Stimulated activated CD8-positive, alpha-beta memory T cell treated with anti-CD3 and anti-CD28 coated beads, Interleukin-15, amount 100 ng/mL, for 48 hours (primary cell): ENCODE results near the gene SLIT3.

Source experiments
- DNase-seq, 2 donors: peaks; one replicate each; pipeline ENCODE4 v3.0.0-alpha.2; 2020; ENCODE audit warnings: low read depth in 2 of 2

SLIT3 gene

GRCh38 chr5:169300468-169301385, at the start of gene SLIT3:
Gene SLIT3 (minus strand): TSS chr5:169301139. CDS start chr5:169300709, 430 bp downstream.
- DNase-seq = no peak

DNA sequence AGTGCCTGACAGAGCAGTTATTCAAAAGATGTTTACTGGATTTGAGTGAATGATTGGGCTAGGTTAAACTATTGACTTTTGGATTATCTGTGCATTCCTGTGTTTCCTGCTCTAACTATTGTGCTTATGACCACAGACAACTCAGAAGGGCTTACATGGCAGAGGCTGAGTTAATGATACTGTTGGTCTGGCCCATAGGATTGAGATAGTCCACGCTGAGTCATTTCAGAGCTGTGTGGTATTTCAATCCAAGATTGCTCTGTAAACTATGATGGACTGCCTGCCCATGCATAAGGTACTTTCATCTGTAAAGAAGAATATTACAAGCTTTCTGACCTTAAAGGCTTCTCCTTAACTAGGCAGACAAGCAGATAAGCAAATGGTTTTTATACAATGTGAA, 49.1 kb upstream of the SLIT3 start:
- no peak for DNase-seq

DNA sequence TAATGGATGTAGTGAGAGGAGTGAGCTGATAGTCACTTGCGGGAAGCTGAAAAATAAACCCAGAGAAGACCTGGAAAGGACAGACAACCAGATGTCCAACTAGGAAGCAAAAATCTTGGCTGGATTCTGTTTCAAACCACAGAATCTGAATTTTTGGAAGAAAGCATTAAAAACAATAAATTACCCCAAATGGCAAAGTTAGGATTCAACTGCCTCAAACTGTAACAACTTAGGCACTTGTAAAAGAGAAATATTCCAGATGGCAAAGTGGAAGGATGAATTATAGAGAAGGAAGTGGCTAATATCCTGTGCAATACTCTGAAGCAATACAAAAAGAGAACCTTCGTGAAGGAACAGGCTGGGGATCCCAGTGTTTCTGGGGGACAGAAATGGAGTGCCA, 46.8 kb upstream of the SLIT3 start:
- no peak for DNase-seq

GRCh38 chr5:169344629-169345028, 43.7 kb upstream of the SLIT3 start:
- no peak for DNase-seq

GRCh38 chr5:169343766-169344165, 42.8 kb upstream of the SLIT3 start:
- DNase-seq = no peak

DNA sequence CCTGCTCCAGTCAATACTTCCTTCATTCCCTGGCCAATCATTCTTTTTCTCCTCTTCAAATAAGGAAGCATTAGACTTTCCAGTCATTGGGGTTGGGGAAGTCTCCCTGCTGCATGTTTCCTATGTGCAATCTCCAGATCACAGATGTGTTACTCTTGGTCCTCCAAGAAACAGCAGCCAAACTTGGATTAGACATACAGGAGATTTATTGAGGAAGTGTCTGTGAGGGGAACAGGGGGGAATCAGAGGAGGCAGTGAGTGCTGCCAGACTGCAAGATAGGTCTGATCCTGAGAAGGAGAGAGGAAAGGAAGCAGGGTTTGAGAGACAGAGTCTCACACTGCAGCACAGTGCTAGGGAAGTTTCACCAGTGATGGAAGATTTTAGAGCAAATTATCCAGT, 40.6 kb upstream of the SLIT3 start:
- DNase-seq = no peak

GRCh38 chr5:169339869-169340268, 38.9 kb upstream of the SLIT3 start:
- no peak for DNase-seq

DNA sequence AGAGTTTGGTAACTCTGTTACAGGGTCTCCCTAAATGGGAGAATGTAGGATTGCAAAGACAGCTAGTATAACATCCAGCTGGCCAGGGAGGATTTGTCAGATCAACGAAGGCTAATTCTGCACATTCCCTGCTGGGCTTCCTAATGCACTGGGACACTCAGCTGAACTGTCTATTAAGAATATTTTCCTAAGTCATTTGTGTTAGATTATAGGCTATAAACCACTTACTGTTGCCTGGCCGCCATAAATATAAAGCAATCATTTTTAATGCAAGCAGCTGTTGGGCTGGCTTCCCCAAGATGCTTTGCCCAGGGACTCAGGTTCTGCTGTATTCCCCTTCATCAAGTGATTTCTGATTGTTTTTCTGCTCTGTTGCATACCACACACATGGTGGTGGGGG, 35.3 kb upstream of the SLIT3 start:
- no peak for DNase-seq

DNA sequence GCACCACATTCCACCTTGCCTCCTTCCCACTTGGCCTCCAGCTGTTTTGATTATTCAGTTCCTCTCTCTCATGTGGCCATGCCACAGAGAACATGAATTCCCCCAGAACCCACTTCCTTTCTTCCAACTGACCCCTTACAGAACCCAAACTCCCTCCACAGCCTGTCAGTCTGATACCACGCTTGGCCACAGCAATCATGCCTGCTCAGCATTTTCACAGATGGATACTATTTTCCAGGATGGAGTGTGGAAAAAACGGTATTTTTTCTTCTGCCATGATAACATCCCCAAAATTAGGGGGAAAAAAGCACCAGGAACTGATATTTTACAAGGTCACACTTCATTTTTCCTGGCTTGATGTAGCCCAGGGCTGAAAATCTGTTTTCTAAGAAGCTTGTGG, 34.9 kb upstream of the SLIT3 start:
- no peak for DNase-seq

DNA sequence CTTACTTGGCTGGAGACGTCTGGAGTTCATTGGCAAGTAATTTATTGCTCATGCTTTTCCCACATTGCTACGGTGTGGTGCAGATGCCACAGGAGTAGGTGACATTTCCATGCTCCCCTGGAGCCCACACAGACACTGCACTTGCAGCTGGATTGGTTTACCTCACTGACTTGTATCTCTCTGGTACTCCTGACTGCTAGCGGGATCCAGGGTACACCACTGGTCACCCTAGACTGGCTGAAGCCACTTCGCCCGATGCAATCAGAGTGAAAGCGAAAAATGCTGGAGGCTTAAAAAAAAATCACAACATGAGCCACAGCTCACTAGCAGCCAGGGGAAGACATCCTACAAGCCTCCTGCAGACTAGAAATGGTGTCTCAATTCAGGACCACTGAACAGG, 32.6 kb upstream of the SLIT3 start:
- DNase-seq = no peak

GRCh38 chr5:169331292-169331852, 30.4 kb upstream of the SLIT3 start:
- no peak for DNase-seq

- no peak for DNase-seq
Observed at GRCh38 chr5:169328401-169328800, 27.5 kb upstream of the SLIT3 start.

- DNase-seq = no peak
Observed at GRCh38 chr5:169325273-169325672, 24.3 kb upstream of the SLIT3 start.

- no peak for DNase-seq
Observed at GRCh38 chr5:169318556-169318955, 17.6 kb upstream of the SLIT3 start.

GRCh38 chr5:169307646-169308045, 6.7 kb upstream of the SLIT3 start:
- no peak for DNase-seq

DNA sequence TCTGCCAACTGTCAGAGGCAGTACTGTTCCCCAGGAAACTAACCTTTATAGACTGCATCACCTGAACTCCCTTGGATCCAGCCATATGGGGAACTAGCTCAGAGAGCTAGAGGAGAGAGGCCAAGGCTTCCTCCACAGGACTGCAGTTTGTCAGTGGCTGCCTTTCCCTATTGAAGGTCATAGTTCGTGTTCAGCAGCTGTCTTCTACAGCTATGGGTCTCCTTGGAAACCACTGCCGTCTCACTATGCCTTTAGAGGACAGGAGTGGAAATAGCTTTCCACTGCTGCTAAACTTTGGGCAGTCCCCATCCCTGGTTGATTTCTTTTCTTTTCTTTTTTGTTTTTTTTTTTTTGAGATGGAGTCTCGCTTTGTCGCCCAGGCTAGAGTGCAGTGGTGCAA, 4.4 kb upstream of the SLIT3 start:
- no peak for DNase-seq

GRCh38 chr5:169304175-169304574, 3.2 kb upstream of the SLIT3 start:
- DNase-seq = no peak

GRCh38 chr5:169303119-169303515, 2.2 kb upstream of the SLIT3 start:
- DNase-seq = no peak

GRCh38 chr5:169302491-169303118, 1.7 kb upstream of the SLIT3 start:
- peak; percentile 10 to 21 for DNase-seq

- no peak for DNase-seq
Observed at GRCh38 chr5:169301986-169302385, 1.0 kb upstream of the SLIT3 start.

GRCh38 chr5:169301386-169301934, 521 bp upstream of the SLIT3 start:
- no peak for DNase-seq

DNA sequence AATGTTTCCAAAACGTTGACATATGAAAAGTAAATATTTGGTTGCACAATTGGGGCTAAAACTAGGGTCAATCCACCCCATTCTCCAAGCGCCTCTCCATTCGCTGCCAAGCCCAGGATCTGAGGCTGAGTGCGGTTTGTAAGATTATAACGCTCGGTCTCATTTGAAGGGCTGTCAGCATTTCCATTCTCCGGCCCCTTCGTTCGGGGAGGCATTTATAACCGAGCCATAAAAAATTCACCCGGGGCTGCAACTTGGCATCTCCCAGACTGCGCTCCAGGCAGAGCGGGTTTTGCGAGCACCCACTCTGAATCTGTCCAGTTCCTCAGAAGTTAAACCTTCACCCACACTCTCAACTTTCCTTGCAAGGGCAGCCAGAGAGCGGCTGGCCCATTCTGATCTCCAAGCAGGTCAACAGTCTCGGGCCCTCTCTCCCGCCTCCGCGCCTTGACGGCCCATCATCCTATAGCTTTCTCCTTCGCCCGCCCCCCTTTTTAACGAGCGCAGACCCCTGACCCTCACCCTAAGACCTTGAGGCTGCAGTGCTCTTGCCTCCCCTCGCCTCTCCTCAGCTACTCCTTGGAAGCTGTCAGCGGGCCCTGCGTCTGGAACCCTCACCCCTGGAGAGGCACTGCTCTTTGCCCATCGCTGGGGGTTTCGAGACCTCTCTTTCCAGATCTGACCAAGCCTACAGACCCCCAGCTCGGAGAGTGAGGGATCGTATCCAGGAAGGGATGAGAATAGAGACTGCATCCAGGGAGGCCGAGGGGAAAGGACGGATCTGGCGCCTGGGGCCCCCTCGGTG, 1.1 kb downstream of the SLIT3 start:
- DNase-seq = no peak
